Mesodermal cell (in vitro differentiated cells): Measurements from ENCODE around the gene RTN4R.
A peak's percentile ranks its signal among the peaks of the same experiment; 100 is the strongest.
"Not testable (repeated sequence)": the region's sequence is repeated elsewhere in the genome, so short reads cannot be mapped to it uniquely, and the experiment has no call there.

Experiments used
- H3K27ac ChIP-seq: 2 replicates; pipeline ENCODE4 v1.7.0; 2013; ENCODE audit warnings: mild to moderate bottlenecking, low read depth, low read length, moderate library complexity; ENCODE audit not compliant: severe bottlenecking
- H3K36me3 ChIP-seq: 2 replicates; pipeline ENCODE4 v1.7.1; 2013; ENCODE audit warnings: mild to moderate bottlenecking, low read length, moderate library complexity; ENCODE audit not compliant: control insufficient read depth, insufficient read depth
- H3K4me1 ChIP-seq: one replicate; pipeline ENCODE4 v1.7.1; 2013; ENCODE audit warnings: mild to moderate bottlenecking, low read length; ENCODE audit not compliant: insufficient read depth, control insufficient read depth, poor library complexity, severe bottlenecking
- H3K4me3 ChIP-seq: 2 replicates; pipeline ENCODE4 v1.7.0; 2013; ENCODE audit warnings: low read length, control low read depth, mild to moderate bottlenecking; ENCODE audit not compliant: insufficient read depth, poor library complexity, severe bottlenecking; ENCODE audit errors: extremely low read depth
- H3K9me3 ChIP-seq: 2 replicates; pipeline ENCODE4 v1.7.1; 2013; ENCODE audit warnings: mild to moderate bottlenecking, low read length, moderate library complexity; ENCODE audit not compliant: control insufficient read depth
- WGBS, 2 experiments: methylation state at CpG; one replicate each; pipeline ENCODE4 v1.1.5; 2013; ENCODE audit warnings: missing lambda C conversion rate in 2 of 2; ENCODE audit not compliant: insufficient coverage in 2 of 2; 5-methylcytosine and 5-hydroxymethylcytosine counted together

The RTN4R gene

GRCh38 chr22:20267441-20268278 is 458 bp downstream of the RTN4R start:
- Histone ChIP-seq H3K36me3 (no peaks in the 10 kb centered on the region), H3K27ac (no peak overlapping the region), H3K4me1 (no peaks in the 10 kb centered on the region), H3K4me3 (peak overlapping the region; percentile 39), H3K9me3 (no peaks in the 10 kb centered on the region)
- WGBS, 2 experiments, result 2% methylated on average over 70 to 73 of the region's 101 CpGs

DNA sequence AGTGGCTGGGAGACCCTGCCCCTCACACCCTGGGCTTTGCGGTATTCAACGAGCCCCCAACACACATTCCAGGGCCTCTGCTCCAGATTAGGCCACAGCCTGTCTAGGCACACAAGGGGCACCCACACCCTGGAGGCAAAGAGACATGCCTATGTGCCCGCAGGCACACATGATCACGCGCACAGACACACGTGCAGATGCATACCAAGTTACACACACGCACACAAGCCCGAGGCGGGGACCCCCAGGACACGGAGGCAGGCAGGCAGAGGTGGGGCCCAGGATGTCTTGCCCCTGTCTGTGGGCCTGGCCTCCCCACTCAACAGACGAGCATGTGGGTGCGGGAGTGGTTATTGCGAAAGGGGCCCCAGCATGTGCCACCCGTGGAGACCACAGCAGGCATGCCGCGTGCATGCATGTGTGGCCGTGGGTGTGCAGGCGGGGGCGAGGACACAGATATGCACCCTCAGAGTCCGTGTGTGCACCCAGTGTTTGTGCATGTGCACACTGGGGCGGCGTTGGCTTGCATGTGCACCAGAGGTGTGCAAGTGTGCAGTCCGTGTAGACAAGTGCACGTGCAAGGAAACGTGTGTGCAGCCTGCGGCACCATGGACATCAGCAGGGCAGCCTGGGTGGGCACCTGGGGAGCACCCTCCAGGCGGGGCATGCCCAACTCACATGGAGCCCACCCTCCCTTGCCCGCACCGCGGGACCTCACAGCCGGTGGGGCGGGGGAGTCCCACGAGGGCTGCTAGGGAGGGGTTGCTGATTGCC is 1.3 kb downstream of the RTN4R start:
- H3K36me3 ChIP-seq, H3K9me3 ChIP-seq, H3K4me1 ChIP-seq, H3K27ac ChIP-seq: not testable (repeated sequence)
- peak overlapping the region; percentile 39 for H3K4me3 ChIP-seq
- WGBS, 2 experiments, result 82 to 85% methylated on average over 25 to 27 of the region's 33 CpGs

DNA sequence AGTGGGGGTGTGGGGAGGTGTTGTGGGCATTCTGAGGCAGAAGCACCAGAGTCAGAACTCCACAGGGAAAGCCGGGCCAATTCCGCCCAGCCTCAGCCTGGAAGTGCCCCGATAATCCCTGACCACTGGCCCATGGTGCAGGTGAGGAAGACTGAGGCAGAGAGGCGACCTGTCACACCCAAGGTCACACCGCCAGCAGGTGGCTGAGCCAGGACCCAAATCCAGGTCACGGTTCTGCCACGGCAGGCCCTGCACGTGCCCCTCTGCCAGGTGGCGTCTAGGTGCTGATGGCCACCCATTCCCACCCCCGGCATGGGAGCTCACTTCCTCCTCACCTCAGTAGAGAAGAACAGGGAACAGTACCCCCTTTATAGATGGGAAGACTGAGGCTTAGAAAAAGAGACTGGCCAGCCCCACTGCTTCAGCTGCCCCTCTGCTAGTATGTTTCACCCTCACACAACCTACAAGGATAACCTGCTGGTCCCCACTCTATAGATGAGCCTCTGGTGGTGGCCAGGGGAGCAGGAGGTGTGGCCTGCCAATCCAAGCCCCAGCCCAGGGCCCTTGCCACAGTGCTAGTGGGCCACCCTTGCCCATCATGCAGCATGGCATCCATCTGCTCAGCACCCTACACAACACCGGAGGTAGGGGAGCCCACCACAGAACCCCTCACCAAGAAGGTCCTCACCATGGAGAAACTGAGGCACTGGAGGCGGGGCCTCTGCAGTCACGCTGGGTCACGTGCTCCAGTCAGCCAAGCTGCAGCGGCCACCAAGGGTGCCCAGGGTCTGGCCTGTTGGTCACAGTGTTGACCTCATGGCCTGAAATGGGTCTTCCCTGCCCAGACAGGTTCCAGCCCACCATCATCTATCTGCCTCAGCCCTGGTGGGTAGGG is 2.1 kb downstream of the RTN4R start:
- WGBS, 2 experiments, result 88% methylated on average over 4 of the region's 15 CpGs; no CpG with 5 or more reads in 1 of the 2 experiments
- not testable (repeated sequence) for H3K4me3 ChIP-seq, H3K36me3 ChIP-seq

GRCh38 chr22:20264614-20265452 is 3.3 kb downstream of the RTN4R start:
- Histone ChIP-seq H3K36me3 (no peaks in the 10 kb centered on the region), H3K9me3 (no peaks in the 10 kb centered on the region), H3K27ac (no peak overlapping the region), H3K4me1 (no peaks in the 10 kb centered on the region), H3K4me3 (no peak overlapping the region)
- whole genome bisulfite sequencing, 2 experiments, result 80 to 82% methylated on average over 11 to 13 of the region's 21 CpGs

More for the DNA sequence above, 2.1 kb downstream of the RTN4R start:
- not testable (repeated sequence) for H3K9me3 ChIP-seq, H3K27ac ChIP-seq, H3K4me1 ChIP-seq

DNA sequence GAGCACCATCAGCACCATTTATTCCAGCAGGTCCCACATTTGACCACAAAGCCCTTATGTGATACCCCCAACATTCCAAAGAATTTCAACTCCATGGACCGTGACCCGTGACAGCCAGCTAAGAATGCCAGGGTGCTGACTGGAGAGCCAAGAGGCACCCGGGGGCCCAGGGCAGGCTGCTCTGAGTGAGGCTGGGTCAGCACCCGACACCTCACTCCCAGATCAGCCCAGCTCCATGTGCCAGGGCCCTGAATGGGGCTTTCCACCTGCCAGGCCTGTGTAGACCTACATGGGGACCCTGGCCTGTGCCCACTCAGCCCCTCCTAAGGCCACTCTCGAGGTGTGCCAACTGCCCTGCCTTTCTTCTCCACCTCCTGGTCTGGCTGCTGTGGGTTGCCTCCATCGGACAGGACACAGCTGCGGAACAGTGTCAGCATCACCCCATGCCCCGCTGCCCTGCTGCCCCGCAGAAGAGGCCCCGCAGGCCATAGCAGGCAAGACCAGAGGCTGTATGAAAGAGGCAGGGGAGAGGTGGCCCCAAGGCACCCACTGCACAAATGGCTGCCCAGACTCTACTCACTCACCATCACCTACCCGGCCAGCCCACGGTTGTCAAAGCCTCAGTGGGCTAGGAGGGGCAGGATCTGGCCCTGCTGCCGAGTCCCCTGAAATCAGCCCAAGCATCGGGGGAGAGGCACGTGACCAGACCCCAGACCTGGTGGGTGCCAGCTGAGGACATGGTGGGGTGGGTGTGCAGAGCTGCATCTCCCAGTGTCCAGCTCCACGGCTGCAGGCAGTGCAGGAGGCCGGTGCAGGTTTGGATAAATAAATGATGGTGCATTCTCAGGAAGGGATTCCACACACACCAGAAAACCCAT is 4.5 kb downstream of the RTN4R start:
- H3K4me1 ChIP-seq, H3K9me3 ChIP-seq, H3K27ac ChIP-seq, H3K4me3 ChIP-seq, H3K36me3 ChIP-seq: not testable (repeated sequence)
- WGBS, 2 experiments, result 94 to 96% methylated on average over 5 to 13 of the region's 17 CpGs

DNA sequence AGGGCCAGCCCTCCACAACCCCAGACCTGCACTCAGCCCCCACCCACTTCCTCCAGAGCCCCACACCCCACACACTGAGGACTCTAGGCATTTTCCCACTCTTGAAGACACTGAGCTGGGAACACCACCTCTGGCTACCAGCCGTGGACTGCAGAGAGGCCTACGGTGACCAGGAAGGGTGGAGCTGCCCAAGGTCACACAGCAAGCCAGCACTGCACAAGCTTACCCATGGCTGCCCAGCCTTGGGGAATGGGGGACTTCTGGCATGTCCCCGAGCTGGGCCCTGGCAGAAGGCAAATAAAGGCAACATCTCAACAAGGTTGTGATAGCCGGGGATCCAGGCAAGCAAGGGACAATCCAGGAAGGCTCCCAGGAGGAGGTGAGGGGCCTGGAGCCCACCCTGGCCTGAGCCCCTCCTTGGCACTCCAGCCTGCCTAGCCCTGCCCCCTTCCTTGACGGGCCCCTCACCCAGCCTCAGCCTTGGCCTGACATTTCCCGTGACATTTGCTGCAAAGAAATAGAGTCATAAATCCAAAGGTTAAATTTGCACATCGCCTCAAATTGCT is 5.5 kb downstream of the RTN4R start:
- Histone ChIP-seq H3K36me3 (no peaks in the 10 kb centered on the region), H3K4me3 (no peak overlapping the region), H3K9me3 (no peaks in the 10 kb centered on the region), H3K4me1 (no peaks in the 10 kb centered on the region), H3K27ac (no peak overlapping the region)
- 82 to 97% methylated on average over 6 to 7 of the region's 7 CpGs for WGBS, 2 experiments

- no peak overlapping the region for H3K27ac ChIP-seq
- no peaks in the 10 kb centered on the region for H3K9me3 ChIP-seq
- H3K4me1 ChIP-seq, result no peaks in the 10 kb centered on the region
- no peak overlapping the region for H3K4me3 ChIP-seq
- H3K36me3 ChIP-seq, result no peaks in the 10 kb centered on the region
- WGBS, 2 experiments, result 91 to 92% methylated on average over 10 to 13 of the region's 14 CpGs
Observed at GRCh38 chr22:20261848-20262581, 6.1 kb downstream of the RTN4R start.

DNA sequence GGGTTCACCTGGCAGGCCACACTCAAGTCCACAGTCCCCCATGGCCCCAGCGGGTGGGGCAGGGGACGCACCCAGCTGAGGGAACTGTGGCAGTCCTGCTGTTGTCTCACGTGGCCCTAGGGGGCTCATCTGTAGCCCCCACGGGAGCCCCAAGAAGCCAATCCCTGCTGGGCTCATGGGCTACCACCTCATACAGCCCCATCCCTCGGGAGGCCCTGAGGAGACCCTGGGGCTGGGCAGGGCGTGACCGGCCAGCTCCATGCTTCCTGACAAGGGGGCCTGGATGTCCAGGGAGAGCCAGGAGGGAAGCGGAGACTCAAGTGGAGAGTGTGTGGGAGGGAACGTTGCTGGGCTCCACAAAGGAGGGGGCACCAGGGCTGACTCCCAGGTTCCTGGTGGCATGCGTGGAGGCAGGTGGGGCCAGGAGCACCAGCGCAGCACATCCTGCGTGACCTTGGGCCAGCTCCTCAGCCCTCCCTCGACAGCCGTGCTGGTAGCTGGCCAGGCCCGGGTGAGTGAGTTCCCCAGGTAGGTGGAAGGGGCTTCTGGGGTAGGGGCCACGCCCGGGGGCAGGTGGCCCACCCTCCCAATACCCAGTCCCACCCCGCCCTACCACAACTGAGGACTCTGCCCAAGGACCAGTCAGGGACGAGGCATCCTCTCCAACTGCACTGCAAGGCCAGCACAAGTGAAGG is 7.9 kb downstream of the RTN4R start:
- H3K4me3 ChIP-seq, result no peak overlapping the region
- WGBS, 2 experiments, result 90 to 93% methylated on average over 11 to 15 of the region's 19 CpGs
- no peaks in the 10 kb centered on the region for H3K9me3 ChIP-seq
- no peaks in the 10 kb centered on the region for H3K36me3 ChIP-seq
- no peaks in the 10 kb centered on the region for H3K4me1 ChIP-seq
- no peak overlapping the region for H3K27ac ChIP-seq
